Omental fat pad (tissue), 4 donors: ENCODE measurements around the gene ATRNL1. TPM values are rescaled to one million over a fixed set of nuclear protein-coding genes. Genes with fewer than 3 reads are reported as not detected.
A peak's percentile ranks its signal among the peaks of the same experiment; 100 is the strongest.

ENCODE experiments used
- ATAC-seq: fragments of 150-250 bp; one replicate; pipeline ENCODE4 v1.9.1; 2016; ENCODE audit warnings: mild to moderate bottlenecking, moderate library complexity; ENCODE audit not compliant: low FRiP score
- DNase-seq: peaks from one replicate; pipeline ENCODE4 v3.0.0-alpha.2; 2019; ENCODE audit warnings: low spot score
- total RNA-seq, 4 donors: library from RNA; depleted of rRNA; stranded (reverse); fragments of >200 nt; gene quantifications; one replicate each; pipeline ENCODE4 v1.1.0, GENCODE V29; 2016
- TF ChIP-seq, protein P1 (sequence below), 3 donors: fragments of 450-650 bp; IDR thresholded peaks; one replicate each; pipeline ENCODE4 v1.5.1; 2016 to 2017; ENCODE audit warnings: antibody characterized with exemption in 3 of 3, mild to moderate bottlenecking in 3 of 3, moderate library complexity in 2 of 3

ATRNL1 gene
- total RNA-seq, 4 donors from 2014 or later: 2.5 to 19.0 (median 4.6) TPM

DNA sequence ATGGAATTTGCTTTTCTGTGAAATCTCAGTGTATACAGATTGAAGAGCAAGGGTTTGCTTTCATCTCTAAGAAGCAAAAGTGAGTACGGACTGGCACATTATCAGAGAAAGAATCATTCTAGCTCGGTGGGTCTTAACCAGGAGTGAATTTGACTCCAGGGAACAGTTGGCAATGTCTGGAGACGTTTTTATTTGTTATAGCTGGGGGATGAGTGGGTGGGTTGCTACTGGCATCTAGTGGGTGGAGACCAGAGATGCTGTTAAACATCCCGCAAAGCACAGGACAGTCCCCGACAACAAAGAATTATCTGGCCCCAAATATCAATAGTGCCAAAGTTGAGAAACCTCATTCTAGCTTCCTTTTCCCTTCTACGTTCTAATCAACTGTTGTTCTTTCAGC, 43.8 kb upstream of the ATRNL1 start:
- TF ChIP-seq, protein P1, sequence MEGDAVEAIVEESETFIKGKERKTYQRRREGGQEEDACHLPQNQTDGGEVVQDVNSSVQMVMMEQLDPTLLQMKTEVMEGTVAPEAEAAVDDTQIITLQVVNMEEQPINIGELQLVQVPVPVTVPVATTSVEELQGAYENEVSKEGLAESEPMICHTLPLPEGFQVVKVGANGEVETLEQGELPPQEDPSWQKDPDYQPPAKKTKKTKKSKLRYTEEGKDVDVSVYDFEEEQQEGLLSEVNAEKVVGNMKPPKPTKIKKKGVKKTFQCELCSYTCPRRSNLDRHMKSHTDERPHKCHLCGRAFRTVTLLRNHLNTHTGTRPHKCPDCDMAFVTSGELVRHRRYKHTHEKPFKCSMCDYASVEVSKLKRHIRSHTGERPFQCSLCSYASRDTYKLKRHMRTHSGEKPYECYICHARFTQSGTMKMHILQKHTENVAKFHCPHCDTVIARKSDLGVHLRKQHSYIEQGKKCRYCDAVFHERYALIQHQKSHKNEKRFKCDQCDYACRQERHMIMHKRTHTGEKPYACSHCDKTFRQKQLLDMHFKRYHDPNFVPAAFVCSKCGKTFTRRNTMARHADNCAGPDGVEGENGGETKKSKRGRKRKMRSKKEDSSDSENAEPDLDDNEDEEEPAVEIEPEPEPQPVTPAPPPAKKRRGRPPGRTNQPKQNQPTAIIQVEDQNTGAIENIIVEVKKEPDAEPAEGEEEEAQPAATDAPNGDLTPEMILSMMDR (IDR thresholded peaks at IDR 0.05): no peak
- DNase-seq (no peak), ATAC-seq (no peak)

DNA sequence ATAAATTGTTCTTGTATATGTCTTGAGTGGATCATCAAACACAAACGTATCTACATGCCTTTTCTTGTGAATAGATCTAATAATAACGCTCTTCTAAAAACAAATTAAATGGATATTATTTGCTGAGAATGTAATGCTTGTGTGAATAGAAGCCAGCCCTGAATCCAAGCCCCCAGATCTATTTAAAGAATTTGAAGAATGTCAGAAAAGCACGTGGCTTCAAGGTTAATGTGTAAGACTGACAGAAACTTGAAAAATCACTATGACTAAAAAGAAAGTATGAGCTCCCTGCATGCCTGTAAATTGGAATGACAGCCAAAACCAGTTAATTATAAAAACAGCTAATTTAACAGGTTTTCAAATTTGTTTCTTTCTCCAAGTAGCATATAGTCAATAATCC, 43.2 kb upstream of the ATRNL1 start:
- DNase-seq: no peak
- TF ChIP-seq, protein P1 (IDR thresholded peaks at IDR 0.05): no peak
- peak; percentile 75 for ATAC-seq

GRCh38 chr10:115050375-115051010, 42.7 kb upstream of the ATRNL1 start:
- DNase-seq (no peak), ATAC-seq (no peak)
- TF ChIP-seq, protein P1 (IDR thresholded peaks at IDR 0.05): no peak

DNA sequence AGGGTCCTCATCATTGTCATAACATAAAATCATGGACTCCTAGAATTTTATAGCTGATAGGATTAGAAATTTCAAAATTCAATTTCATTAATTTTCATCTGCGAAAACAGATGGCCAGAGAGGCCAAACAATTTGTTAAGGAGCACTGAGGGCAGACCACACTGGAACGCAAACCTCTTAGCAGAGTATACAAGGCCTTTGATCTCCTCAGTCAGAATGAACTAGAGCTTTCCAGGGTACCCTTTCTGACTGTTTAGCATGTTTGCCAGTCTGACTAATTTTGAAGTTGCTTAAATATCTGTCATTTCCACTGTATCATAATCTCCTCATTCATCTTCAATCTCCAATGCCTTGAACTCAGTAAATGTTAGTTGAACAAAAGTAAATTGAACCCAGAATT, 41.9 kb upstream of the ATRNL1 start:
- DNase-seq (no peak), ATAC-seq (no peak)
- TF ChIP-seq, protein P1 (IDR thresholded peaks at IDR 0.05): no peak

- TF ChIP-seq, protein P1 (IDR thresholded peaks at IDR 0.05): no peak
- ATAC-seq (no peak), DNase-seq (no peak)
These were observed 40.9 kb upstream of the ATRNL1 start for GRCh38 chr10:115052226-115052625.

DNA sequence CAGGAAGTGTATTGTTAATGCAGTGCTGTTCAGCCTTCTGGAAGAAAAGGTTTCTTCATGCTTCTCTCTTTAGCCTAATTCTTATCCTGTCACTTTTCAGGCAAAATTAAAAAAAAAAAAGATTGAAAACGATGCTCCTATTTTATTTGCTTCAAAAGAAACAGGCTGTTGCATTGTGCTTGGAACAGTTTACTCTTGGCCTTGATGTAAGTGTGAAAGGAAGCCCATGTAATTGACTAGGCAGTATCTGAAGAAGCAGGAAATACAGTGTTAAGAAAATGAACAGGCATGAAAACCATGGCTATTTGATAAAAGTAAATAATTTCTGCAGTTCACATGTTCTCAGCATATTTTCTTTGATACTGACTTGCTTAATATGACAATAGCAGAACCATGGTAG, 40.4 kb upstream of the ATRNL1 start:
- DNase-seq: no peak
- TF ChIP-seq, protein P1 (IDR thresholded peaks at IDR 0.05): no peak
- no peak for ATAC-seq

DNA sequence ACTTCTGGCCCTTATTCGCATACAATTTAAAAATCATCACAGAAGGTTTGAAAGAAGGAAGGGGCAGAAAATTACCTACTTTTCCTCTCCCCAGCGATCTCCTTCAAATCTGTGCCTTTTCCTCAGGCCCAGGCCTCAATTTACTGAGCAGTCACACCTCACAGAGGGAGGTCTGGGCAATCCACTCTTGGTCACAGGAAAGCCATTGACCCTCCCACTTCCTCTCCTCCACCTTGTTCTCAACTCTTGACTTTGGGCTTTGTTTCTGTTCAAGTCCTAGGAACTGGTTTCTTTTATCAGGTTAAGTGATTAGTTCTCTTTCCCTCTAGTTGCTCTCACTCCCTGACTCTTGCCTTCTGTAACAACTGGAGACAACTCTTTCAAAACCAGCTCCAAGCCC, 37.0 kb upstream of the ATRNL1 start:
- DNase-seq (no peak), ATAC-seq (no peak)
- TF ChIP-seq, protein P1 (IDR thresholded peaks at IDR 0.05): no peak
